NCI-H82 (cell line): ENCODE results near the gene RAB17.
A peak's percentile ranks its signal among the peaks of the same experiment; 100 is the strongest.
"Not testable (repeated sequence)": the region's sequence is repeated elsewhere in the genome, so short reads cannot be mapped to it uniquely, and the experiment has no call there.

Experiments used
- DNase-seq: peaks from one replicate; lab custom pipeline; 2025; lab: John Stamatoyannopoulos, UW

The RAB17 gene

GRCh38 chr2:237598468-237599208 is 8.1 kb upstream of the RAB17 start:
- DNase-seq = peak; percentile 94

GRCh38 chr2:237597196-237598145 is 6.9 kb upstream of the RAB17 start:
- DNase-seq = no peak

- no peak for DNase-seq
These were observed 6.1 kb upstream of the RAB17 start for GRCh38 chr2:237596520-237597195.

GRCh38 chr2:237595829-237596519 is 5.4 kb upstream of the RAB17 start:
- DNase-seq = not testable (repeated sequence)

GRCh38 chr2:237594514-237594871 is 4.0 kb upstream of the RAB17 start:
- DNase-seq = no peak

- peak; percentile 87 for DNase-seq
These were observed 3.2 kb upstream of the RAB17 start for GRCh38 chr2:237593596-237594320.

- no peak for DNase-seq
These were observed 2.5 kb upstream of the RAB17 start for GRCh38 chr2:237593036-237593435.

GRCh38 chr2:237592425-237592980 is 2.0 kb upstream of the RAB17 start:
- no peak for DNase-seq

GRCh38 chr2:237591141-237591881 is 777 bp upstream of the RAB17 start:
- no peak for DNase-seq

- DNase-seq = peak; percentile 42
These were observed 2.4 kb downstream of the RAB17 start for GRCh38 chr2:237588044-237588696.

- no peak for DNase-seq
These were observed 4.8 kb downstream of the RAB17 start for GRCh38 chr2:237585590-237586221.

- no peak for DNase-seq
These were observed 6.9 kb downstream of the RAB17 start for GRCh38 chr2:237583385-237584295.

- peak; percentile 70 for DNase-seq
These were observed 8.5 kb downstream of the RAB17 start for GRCh38 chr2:237581751-237582746.

GRCh38 chr2:237581326-237581725 is 9.2 kb downstream of the RAB17 start:
- no peak for DNase-seq

GRCh38 chr2:237577956-237578870 is 12.3 kb downstream of the RAB17 start:
- DNase-seq = no peak

GRCh38 chr2:237577458-237577857 is 13.1 kb downstream of the RAB17 start:
- DNase-seq = no peak
